Astrocyte (in vitro differentiated cells and primary cell): ENCODE results near the gene UACA. TPM values are rescaled to one million over a fixed set of nuclear protein-coding genes. Genes with fewer than 3 reads are reported as not detected.

Experiments used
- DNase-seq: peaks from one replicate; pipeline ENCODE4 v3.0.0-alpha.2; 2010; ENCODE audit warnings: low read depth
- FAIRE-seq: peaks from 2 replicates; lab custom pipeline; 2011; peaks lifted over from hg19 to GRCh38; lab: Jason Lieb, UNC
- H2AFZ ChIP-seq: 2 replicates; pipeline ENCODE4 v1.6.0; 2012; ENCODE audit warnings: low read depth, low read length, inconsistent platforms
- H3K27ac ChIP-seq: 2 replicates; pipeline ENCODE4 v1.5.1; 2011; ENCODE audit warnings: low read depth, low read length, inconsistent platforms
- H3K27me3 ChIP-seq: 2 replicates; pipeline ENCODE4 v1.6.0; 2011; ENCODE audit warnings: low read length, inconsistent platforms; ENCODE audit not compliant: insufficient read depth
- H3K36me3 ChIP-seq: 2 replicates; pipeline ENCODE4 v1.5.1; 2011; ENCODE audit warnings: low read length, inconsistent platforms; ENCODE audit not compliant: insufficient read depth
- H3K4me1 ChIP-seq: 2 replicates; pipeline ENCODE4 v1.5.1; 2011; ENCODE audit warnings: low read length, inconsistent platforms; ENCODE audit not compliant: insufficient read depth
- H3K4me2 ChIP-seq: 2 replicates; pipeline ENCODE4 v1.6.0; 2012; ENCODE audit warnings: low read length, inconsistent platforms
- H3K4me3 ChIP-seq: 2 replicates; pipeline ENCODE4 v1.5.1; 2011; ENCODE audit warnings: low read depth, mild to moderate bottlenecking, low read length, inconsistent platforms; ENCODE audit not compliant: insufficient read depth
- H3K79me2 ChIP-seq: 2 replicates; pipeline ENCODE4 v1.6.0; 2012; ENCODE audit warnings: mild to moderate bottlenecking, low read length, inconsistent platforms; ENCODE audit not compliant: insufficient read depth
- H3K9ac ChIP-seq: 2 replicates; pipeline ENCODE4 v1.6.0; 2012; ENCODE audit warnings: mild to moderate bottlenecking, low read length, inconsistent platforms
- H3K9me3 ChIP-seq: 2 replicates; pipeline ENCODE4 v1.5.1; 2012; ENCODE audit warnings: low read depth, mild to moderate bottlenecking, low read length, inconsistent platforms; ENCODE audit not compliant: insufficient read depth
- H4K20me1 ChIP-seq: 2 replicates; pipeline ENCODE4 v1.6.0; 2012; ENCODE audit warnings: low read length, inconsistent platforms; ENCODE audit not compliant: insufficient read depth
- H3K27ac Mint-ChIP-seq: one replicate; pipeline ENCODE4 v1.8.0; 2021; ENCODE audit warnings: mild to moderate bottlenecking, mixed read lengths; ENCODE audit not compliant: unreplicated experiment
- H3K27me3 Mint-ChIP-seq: one replicate; pipeline ENCODE4 v1.8.0; 2021; ENCODE audit warnings: low read depth, mixed read lengths; ENCODE audit not compliant: unreplicated experiment
- H3K36me3 Mint-ChIP-seq: one replicate; pipeline ENCODE4 v1.8.0; 2021; ENCODE audit warnings: low read depth, mixed read lengths; ENCODE audit not compliant: unreplicated experiment
- H3K4me1 Mint-ChIP-seq: one replicate; pipeline ENCODE4 v1.8.0; 2021; ENCODE audit warnings: low read depth, mixed read lengths; ENCODE audit not compliant: unreplicated experiment
- H3K4me3 Mint-ChIP-seq: one replicate; pipeline ENCODE4 v1.8.0; 2021; ENCODE audit warnings: mild to moderate bottlenecking, moderate library complexity, mixed read lengths; ENCODE audit not compliant: unreplicated experiment
- H3K9me3 Mint-ChIP-seq: one replicate; pipeline ENCODE4 v1.8.0; 2021; ENCODE audit warnings: mild to moderate bottlenecking, mixed read lengths; ENCODE audit not compliant: unreplicated experiment
- EZH2 ChIP-seq: IDR thresholded peaks from 2 replicates; pipeline ENCODE4 v1.6.1; 2012; ENCODE audit warnings: mild to moderate bottlenecking, low read length, inconsistent platforms; ENCODE audit not compliant: insufficient read depth
- total RNA-seq: library from RNA; stranded (reverse); gene quantifications from 2 replicates; pipeline ENCODE4 v1.2.1, GENCODE V29; 2021
- TF ChIP-seq, protein P1 (sequence below): IDR thresholded peaks from 2 replicates; pipeline ENCODE4 v1.5.1; 2011; ENCODE audit warnings: low read depth, mild to moderate bottlenecking, inconsistent platforms, low read length, moderate library complexity; ENCODE audit not compliant: insufficient read depth

UACA gene
- total RNA-seq, 1 donor from 2014 or later = 168 TPM

DNA sequence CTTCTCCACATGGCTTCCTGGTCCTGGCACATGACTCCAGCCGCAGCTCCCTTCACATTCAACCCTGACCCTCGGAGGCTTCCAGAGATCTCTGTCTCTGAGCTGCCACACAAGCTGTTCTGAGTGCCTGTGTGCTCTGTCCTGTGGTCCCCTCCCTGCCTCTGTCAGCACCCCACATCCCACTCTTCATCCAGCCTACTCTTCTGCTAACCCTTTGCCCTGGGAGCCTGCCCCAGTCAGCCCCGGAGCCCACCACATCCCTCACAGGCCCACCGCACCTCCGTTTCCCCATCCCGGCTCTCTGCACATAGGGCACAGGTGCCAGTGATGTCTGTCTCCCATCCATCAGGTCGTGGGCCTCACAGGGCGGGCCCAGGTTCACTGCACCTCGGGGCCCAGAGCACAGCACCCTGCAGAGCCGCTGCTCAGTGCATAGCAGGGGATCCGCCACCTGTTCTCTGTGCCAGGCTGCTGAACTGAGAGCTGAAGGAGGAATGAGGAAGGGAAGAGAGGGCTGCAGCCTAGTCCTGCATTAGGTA lies 133.6 kb downstream of the UACA start:
- Histone ChIP-seq H3K4me3 (no peak overlapping the region), H3K9ac (no peak overlapping the region), H4K20me1 (peaks cover 40% of the 10 kb centered on the region), H3K79me2 (no peaks in the 10 kb centered on the region), H3K4me1 (peaks cover 5% of the 10 kb centered on the region), H3K27me3 (peaks cover 8% of the 10 kb centered on the region), H3K36me3 (no peaks in the 10 kb centered on the region), H3K27ac (no peak overlapping the region), H3K9me3 (no peaks in the 10 kb centered on the region), H3K4me2 (no peak overlapping the region), H2AFZ (no peak overlapping the region)
- Mint-ChIP-seq H3K4me3 (no peak overlapping the region), H3K36me3 (peaks cover 29% of the 10 kb centered on the region), H3K4me1 (peaks cover 16% of the 10 kb centered on the region), H3K9me3 (no peaks in the 10 kb centered on the region), H3K27ac (no peak overlapping the region), H3K27me3 (peaks cover 15% of the 10 kb centered on the region)
- TF ChIP-seq, protein P1, sequence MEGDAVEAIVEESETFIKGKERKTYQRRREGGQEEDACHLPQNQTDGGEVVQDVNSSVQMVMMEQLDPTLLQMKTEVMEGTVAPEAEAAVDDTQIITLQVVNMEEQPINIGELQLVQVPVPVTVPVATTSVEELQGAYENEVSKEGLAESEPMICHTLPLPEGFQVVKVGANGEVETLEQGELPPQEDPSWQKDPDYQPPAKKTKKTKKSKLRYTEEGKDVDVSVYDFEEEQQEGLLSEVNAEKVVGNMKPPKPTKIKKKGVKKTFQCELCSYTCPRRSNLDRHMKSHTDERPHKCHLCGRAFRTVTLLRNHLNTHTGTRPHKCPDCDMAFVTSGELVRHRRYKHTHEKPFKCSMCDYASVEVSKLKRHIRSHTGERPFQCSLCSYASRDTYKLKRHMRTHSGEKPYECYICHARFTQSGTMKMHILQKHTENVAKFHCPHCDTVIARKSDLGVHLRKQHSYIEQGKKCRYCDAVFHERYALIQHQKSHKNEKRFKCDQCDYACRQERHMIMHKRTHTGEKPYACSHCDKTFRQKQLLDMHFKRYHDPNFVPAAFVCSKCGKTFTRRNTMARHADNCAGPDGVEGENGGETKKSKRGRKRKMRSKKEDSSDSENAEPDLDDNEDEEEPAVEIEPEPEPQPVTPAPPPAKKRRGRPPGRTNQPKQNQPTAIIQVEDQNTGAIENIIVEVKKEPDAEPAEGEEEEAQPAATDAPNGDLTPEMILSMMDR = no peak
- no peak for TF ChIP-seq EZH2
- FAIRE-seq (no peak), DNase-seq (no peak)

DNA sequence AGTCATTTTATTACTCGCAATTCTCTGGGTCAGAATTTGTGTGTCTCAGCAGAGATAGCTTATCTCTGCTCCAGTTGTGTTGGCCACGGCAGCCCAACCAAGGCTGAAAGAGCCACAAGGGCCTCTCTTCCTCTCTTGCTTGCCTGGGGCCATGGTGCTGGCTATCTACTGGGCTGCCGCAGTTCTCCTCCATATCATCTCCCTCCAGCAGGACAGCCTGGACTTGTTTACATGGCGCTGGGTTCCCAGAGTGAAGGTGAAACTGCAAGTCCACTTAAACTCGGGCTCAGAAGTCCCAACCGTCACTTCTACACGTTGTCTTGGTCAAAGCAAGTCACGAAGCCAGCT lies 134.8 kb downstream of the UACA start:
- H3K36me3 Mint-ChIP-seq = peaks cover 23% of the 10 kb centered on the region
- Histone ChIP-seq H3K4me1 (peaks cover 5% of the 10 kb centered on the region), H3K9ac (no peak overlapping the region), H3K36me3 (no peaks in the 10 kb centered on the region), H3K79me2 (no peaks in the 10 kb centered on the region), H3K4me2 (no peak overlapping the region), H3K4me3 (no peak overlapping the region), H3K9me3 (no peaks in the 10 kb centered on the region), H3K27me3 (peaks cover 8% of the 10 kb centered on the region), H3K27ac (no peak overlapping the region), H4K20me1 (peaks cover 34% of the 10 kb centered on the region), H2AFZ (no peak overlapping the region)
- H3K4me3 Mint-ChIP-seq = no peak overlapping the region
- no peak overlapping the region for H3K27ac Mint-ChIP-seq
- peaks cover 10% of the 10 kb centered on the region for H3K4me1 Mint-ChIP-seq
- peaks cover 15% of the 10 kb centered on the region for H3K27me3 Mint-ChIP-seq
- DNase-seq = no peak
- TF ChIP-seq, protein P1 = no peak
- no peak for TF ChIP-seq EZH2
- FAIRE-seq = no peak
- H3K9me3 Mint-ChIP-seq = peaks cover 3% of the 10 kb centered on the region

DNA sequence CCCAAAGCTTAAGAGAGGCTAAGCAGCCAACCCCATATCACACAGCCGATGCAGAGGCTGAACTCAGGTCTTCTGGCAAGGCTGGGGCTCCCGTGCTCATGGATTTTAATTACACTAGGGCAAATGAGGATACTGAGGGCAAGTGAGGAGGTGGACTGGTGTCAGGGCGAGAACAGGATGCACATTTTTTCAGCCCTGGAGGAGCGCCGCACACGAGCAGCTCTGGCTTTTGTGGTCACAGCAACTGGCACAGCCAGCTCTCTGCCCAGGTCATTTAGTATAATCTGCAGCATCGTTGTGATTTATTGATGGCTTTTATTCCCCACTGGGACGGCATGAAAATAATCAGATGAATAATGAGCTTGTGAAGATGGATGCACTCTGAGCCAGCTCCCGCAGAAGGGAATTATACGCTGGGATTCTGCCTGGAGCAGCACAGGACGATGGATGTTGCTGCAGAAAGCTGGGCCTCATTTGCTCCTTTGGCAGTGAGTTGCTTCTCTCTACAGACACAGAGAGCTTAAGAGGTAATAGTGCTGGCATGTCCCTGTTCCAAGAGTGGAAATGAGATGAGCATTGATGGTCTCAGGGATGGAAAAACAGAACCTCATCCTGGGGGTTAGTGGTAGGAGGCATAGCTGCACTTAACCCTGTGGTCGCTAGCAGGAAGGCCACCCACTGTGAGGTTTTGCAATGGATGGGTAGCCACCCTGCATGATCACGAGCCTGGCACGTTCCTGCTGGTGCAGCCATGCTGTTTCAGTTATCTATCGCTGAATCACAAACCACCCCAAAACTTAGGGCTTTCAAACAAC lies 135.4 kb downstream of the UACA start:
- Histone ChIP-seq H3K36me3 (no peaks in the 10 kb centered on the region), H4K20me1 (peaks cover 30% of the 10 kb centered on the region), H3K9me3 (no peaks in the 10 kb centered on the region), H3K4me1 (peaks cover under 1% of the 10 kb centered on the region), H3K27ac (no peak overlapping the region), H2AFZ (no peak overlapping the region), H3K79me2 (no peaks in the 10 kb centered on the region), H3K4me3 (no peak overlapping the region), H3K9ac (no peak overlapping the region), H3K27me3 (peaks cover 8% of the 10 kb centered on the region), H3K4me2 (no peak overlapping the region)
- H3K36me3 Mint-ChIP-seq = peaks cover 23% of the 10 kb centered on the region
- FAIRE-seq (peak; percentile 76), DNase-seq (peak; percentile 56)
- H3K27ac Mint-ChIP-seq = no peak overlapping the region
- H3K4me3 Mint-ChIP-seq = no peak overlapping the region
- no peak for TF ChIP-seq EZH2
- TF ChIP-seq, protein P1 = no peak
- peaks cover 3% of the 10 kb centered on the region for H3K9me3 Mint-ChIP-seq
- H3K27me3 Mint-ChIP-seq = peaks cover 15% of the 10 kb centered on the region
- H3K4me1 Mint-ChIP-seq = peaks cover 7% of the 10 kb centered on the region
